ENCODE measurements around the gene FMN2.

Gene FMN2

GRCh38 chr1:240091614-240092300 is at the start of gene FMN2:
Gene FMN2 (plus strand): TSS chr1:240091883. CDS start chr1:240092110, 227 bp downstream.
- no peak for DNase-seq

GRCh38 chr1:240044620-240045019 is 47.1 kb upstream of the FMN2 start:
- no peak for DNase-seq

- no peak for DNase-seq
Observed at GRCh38 chr1:240046000-240046399, 45.7 kb upstream of the FMN2 start.

- DNase-seq: no peak
Observed at GRCh38 chr1:240054109-240054701, 37.5 kb upstream of the FMN2 start.

GRCh38 chr1:240055936-240056335 is 35.7 kb upstream of the FMN2 start:
- DNase-seq: no peak

GRCh38 chr1:240056350-240056749 is 35.3 kb upstream of the FMN2 start:
- DNase-seq: no peak

- no peak for DNase-seq
Observed at GRCh38 chr1:240058049-240058448, 33.6 kb upstream of the FMN2 start.

- no peak for DNase-seq
Observed at GRCh38 chr1:240068961-240069360, 22.7 kb upstream of the FMN2 start.

- no peak for DNase-seq
Observed at GRCh38 chr1:240070188-240070587, 21.5 kb upstream of the FMN2 start.

GRCh38 chr1:240073097-240073496 is 18.6 kb upstream of the FMN2 start:
- no peak for DNase-seq

- DNase-seq: no peak
Observed at GRCh38 chr1:240074422-240074821, 17.3 kb upstream of the FMN2 start.

GRCh38 chr1:240074908-240075307 is 16.8 kb upstream of the FMN2 start:
- DNase-seq: no peak

GRCh38 chr1:240084337-240084736 is 7.3 kb upstream of the FMN2 start:
- no peak for DNase-seq

GRCh38 chr1:240084749-240085148 is 6.9 kb upstream of the FMN2 start:
- no peak for DNase-seq

GRCh38 chr1:240086726-240087125 is 5.0 kb upstream of the FMN2 start:
- DNase-seq: no peak

- no peak for DNase-seq
Observed at GRCh38 chr1:240090014-240090413, 1.7 kb upstream of the FMN2 start.

- DNase-seq: no peak
Observed at GRCh38 chr1:240090957-240091600, 604 bp upstream of the FMN2 start.

GRCh38 chr1:240092301-240093119 is 827 bp downstream of the FMN2 start:
- DNase-seq: no peak

GRCh38 chr1:240093120-240093961 is 1.7 kb downstream of the FMN2 start:
- no peak for DNase-seq

- DNase-seq: no peak
Observed at GRCh38 chr1:240094041-240094722, 2.5 kb downstream of the FMN2 start.

- no peak for DNase-seq
Observed at GRCh38 chr1:240096974-240097373, 5.3 kb downstream of the FMN2 start.

- no peak for DNase-seq
Observed at GRCh38 chr1:240098534-240098933, 6.9 kb downstream of the FMN2 start.
